ENCODE data around the gene UTP4.
A peak's percentile ranks its signal among the peaks of the same experiment; 100 is the strongest.

UTP4 gene

DNA sequence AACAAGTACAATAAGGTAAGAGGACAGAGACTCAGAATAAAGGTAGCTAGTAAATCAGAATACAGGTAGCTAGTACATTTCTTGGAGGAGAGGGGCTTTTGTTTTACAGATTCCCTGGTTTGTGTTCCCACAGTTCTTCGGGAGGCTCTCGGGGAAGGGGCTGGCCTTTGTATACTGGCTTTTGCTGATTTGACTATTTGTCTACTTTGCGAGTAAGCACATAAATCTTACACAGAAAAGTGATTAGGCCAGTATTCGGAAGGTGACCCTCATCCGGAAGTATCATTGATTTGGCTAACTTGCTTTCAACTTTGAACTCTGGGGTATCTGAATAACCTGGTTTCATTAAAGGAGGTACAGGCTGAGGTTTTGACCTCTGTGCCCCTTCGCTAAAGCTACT, 33.1 kb downstream of the UTP4 start:
- no peak overlapping the region for H3K4me3 ChIP-seq (replicated peaks in 1 of 2; ENCODE audit: low read depth in 2 of 2, low read length in 2 of 2)
- DNase-seq (ENCODE audit: low read depth in 2 of 2): no peak
- TF ChIP-seq, protein P1, sequence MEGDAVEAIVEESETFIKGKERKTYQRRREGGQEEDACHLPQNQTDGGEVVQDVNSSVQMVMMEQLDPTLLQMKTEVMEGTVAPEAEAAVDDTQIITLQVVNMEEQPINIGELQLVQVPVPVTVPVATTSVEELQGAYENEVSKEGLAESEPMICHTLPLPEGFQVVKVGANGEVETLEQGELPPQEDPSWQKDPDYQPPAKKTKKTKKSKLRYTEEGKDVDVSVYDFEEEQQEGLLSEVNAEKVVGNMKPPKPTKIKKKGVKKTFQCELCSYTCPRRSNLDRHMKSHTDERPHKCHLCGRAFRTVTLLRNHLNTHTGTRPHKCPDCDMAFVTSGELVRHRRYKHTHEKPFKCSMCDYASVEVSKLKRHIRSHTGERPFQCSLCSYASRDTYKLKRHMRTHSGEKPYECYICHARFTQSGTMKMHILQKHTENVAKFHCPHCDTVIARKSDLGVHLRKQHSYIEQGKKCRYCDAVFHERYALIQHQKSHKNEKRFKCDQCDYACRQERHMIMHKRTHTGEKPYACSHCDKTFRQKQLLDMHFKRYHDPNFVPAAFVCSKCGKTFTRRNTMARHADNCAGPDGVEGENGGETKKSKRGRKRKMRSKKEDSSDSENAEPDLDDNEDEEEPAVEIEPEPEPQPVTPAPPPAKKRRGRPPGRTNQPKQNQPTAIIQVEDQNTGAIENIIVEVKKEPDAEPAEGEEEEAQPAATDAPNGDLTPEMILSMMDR (IDR thresholded peaks at IDR 0.05; ENCODE audit: low read depth, low read length): no peak

DNA sequence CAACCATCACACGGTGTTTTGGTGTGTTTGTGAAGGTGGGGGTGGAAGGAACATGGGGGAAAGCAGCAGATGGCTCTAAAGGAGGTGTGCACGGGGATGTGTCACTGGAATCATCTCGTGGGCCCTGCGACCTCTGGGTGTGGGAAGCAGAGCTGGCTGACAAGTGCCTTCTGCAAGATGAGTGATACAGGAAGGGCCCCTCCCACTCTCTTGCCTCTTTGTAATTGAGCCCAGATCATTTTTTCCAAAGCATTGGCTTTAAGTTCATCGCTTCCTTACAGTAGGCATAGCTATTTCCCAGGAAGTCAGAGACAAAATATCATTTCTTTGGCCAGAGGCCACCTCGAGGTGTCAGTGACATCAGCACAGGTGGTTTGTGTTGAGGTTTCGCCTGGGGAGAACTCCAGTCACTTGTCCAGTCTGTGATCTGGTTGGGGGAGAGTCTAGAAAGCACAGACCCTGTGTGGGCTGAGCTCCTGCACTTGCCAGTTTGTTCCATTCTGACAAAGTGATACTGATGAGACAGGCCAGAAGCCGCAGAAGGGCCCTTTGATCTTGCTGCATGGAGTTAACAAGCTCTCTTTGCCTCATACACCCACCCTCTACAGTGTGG, 33.9 kb downstream of the UTP4 start:
- TF ChIP-seq, protein P1 (IDR thresholded peaks at IDR 0.05; ENCODE audit: low read depth, low read length): no peak
- DNase-seq (ENCODE audit: low read depth in 2 of 2): peak; percentile 26 to 51
- H3K4me3 ChIP-seq (replicated peaks in 1 of 2; ENCODE audit: low read depth in 2 of 2, low read length in 2 of 2): no peak overlapping the region

- peak in 1 of 2 donors; percentile 58 for DNase-seq (ENCODE audit: low read depth in 2 of 2)
- TF ChIP-seq, protein P1 (IDR thresholded peaks at IDR 0.05; ENCODE audit: low read depth, low read length): no peak
- H3K4me3 ChIP-seq (replicated peaks in 1 of 2; ENCODE audit: low read depth in 2 of 2, low read length in 2 of 2): no peak overlapping the region
These were observed 34.8 kb downstream of the UTP4 start for GRCh38 chr16:69166946-69167930.

DNA sequence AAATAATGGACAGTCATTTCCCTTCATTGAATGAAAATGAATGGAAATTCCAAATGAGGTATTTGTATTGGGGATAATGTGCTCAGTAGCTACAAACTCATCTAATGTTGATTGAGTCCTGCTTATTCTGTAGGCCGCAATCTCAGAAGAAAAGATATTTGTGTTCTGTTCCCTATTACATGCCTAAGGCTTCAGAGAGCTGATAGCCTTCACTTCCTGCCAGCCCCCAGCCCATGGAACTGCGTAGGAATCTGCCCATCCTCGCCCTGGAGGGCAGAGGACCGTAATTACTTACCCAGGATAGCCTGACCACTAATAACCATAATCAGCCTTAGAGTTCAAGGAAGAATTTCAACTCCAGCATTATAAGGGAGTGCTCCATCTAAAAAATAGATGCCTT, 36.6 kb downstream of the UTP4 start:
- DNase-seq (ENCODE audit: low read depth in 2 of 2): no peak
- TF ChIP-seq, protein P1 (IDR thresholded peaks at IDR 0.05; ENCODE audit: low read depth, low read length): no peak
- no peak overlapping the region for H3K4me3 ChIP-seq (replicated peaks in 1 of 2; ENCODE audit: low read depth in 2 of 2, low read length in 2 of 2)

GRCh38 chr16:69169607-69170352, 37.3 kb downstream of the UTP4 start:
- no peak for DNase-seq (ENCODE audit: low read depth in 2 of 2)
- TF ChIP-seq, protein P1 (IDR thresholded peaks at IDR 0.05; ENCODE audit: low read depth, low read length): no peak

DNA sequence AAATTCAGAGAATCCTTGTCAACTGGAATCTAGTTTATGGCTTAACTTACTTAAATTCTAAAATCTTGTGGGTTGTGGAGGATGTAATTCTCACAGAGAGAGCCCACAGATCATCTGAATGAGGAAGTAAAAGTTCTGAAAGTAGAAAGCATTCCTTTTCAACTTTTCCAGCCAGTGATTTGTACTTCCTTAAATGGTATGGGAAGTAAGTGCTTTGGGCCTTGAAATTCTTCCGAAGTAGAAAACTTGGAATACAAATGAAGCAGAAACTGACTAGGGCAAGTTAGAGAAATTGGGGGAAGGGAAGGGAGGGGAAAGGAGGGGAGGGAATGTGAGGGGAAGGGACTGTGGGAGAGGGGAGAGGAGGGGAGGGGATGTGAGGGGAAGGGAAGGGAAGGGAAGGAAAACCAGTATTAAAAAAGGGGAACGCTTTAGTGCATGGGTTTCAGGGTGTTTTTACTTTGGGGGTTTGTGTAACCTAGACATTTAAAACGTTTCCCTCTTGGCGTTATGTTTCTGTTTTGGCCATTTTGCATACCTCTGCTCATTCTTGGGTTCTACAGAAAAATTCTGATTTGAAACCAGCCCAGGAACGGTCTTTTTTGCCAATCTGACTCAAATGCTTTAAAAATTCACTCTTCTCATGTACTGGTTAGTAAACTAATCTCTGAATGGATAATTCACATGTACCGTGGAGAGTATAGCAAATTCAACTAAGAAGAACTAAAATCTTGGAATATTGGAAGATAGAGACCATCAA, 39.1 kb downstream of the UTP4 start:
- TF ChIP-seq, protein P1 (IDR thresholded peaks at IDR 0.05; ENCODE audit: low read depth, low read length): no peak
- peak; percentile 16 to 62 for DNase-seq (ENCODE audit: low read depth in 2 of 2)

More at GRCh38 chr16:69169607-69170352, 37.3 kb downstream of the UTP4 start:
- H3K4me3 ChIP-seq (replicated peaks in 1 of 2; ENCODE audit: low read depth in 2 of 2, low read length in 2 of 2): no peak overlapping the region

More for the DNA sequence above, 39.1 kb downstream of the UTP4 start:
- H3K4me3 ChIP-seq (replicated peaks in 1 of 2; ENCODE audit: low read depth in 2 of 2, low read length in 2 of 2): no peak overlapping the region

All from cardiac fibroblast (primary cell).